Measurements from ENCODE around the gene PRRG3.

PRRG3 gene

DNA sequence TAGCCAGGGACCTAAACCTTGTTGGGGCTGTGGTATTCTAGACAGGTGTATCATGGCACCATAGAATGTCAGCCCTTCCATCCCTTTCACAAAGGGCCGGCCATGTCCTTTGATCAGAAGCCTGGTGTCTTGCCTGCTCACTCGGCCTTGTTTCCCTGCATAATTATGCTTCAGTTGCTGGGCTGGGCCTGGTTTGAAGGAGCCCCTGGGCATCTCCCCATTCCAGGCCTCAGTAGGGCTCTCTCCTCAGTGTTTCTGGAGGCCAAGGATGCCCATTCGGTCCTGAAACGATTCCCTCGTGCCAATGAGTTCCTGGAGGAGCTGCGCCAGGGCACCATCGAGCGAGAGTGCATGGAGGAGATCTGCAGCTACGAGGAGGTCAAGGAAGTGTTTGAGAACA is 4.5 kb downstream of the PRRG3 start:
- TF ChIP-seq EZH2 (IDR thresholded peaks at IDR 0.05; ENCODE audit: borderline replicate concordance, low read length) (no peak), CTCF (IDR thresholded peaks at IDR 0.05; ENCODE audit: low read length) (no peak)
- Histone ChIP-seq H3K27ac (ENCODE audit: low read depth, low read length, poor library complexity, severe bottlenecking) (no peak overlapping the region), H2AFZ (ENCODE audit: low read length) (no peak overlapping the region), H4K20me1 (ENCODE audit: insufficient read depth, low read length) (no peaks in the 10 kb centered on the region), H3K9ac (ENCODE audit: low read length) (no peak overlapping the region), H3K27me3 (ENCODE audit: insufficient read depth, low read length) (no peaks in the 10 kb centered on the region), H3K9me3 (ENCODE audit: low read length) (no peaks in the 10 kb centered on the region), H3K4me2 (ENCODE audit: low read length) (no peak overlapping the region), H3K79me2 (ENCODE audit: insufficient read depth, low read length) (no peaks in the 10 kb centered on the region), H3K4me1 (ENCODE audit: insufficient read depth, low read length, severe bottlenecking) (no peaks in the 10 kb centered on the region), H3K4me3 (ENCODE audit: low read depth, low read length, poor library complexity, severe bottlenecking) (no peak overlapping the region), H3K9me2 (ENCODE audit: low read depth, low read length) (no peaks in the 10 kb centered on the region), H3F3A (ENCODE audit: insufficient read depth, low read length) (no peaks in the 10 kb centered on the region), H3K36me3 (ENCODE audit: insufficient read depth, low read length) (no peaks in the 10 kb centered on the region)

GRCh38 chrX:151700581-151700980 is 5.3 kb downstream of the PRRG3 start:
- no peak overlapping the region for H3K4me2 ChIP-seq (ENCODE audit: low read length)
- H3K36me3 ChIP-seq (ENCODE audit: insufficient read depth, low read length): no peaks in the 10 kb centered on the region
- no peak overlapping the region for H2AFZ ChIP-seq (ENCODE audit: low read length)
- H3F3A ChIP-seq (ENCODE audit: insufficient read depth, low read length): no peaks in the 10 kb centered on the region
- H3K27ac ChIP-seq (ENCODE audit: low read depth, low read length, poor library complexity, severe bottlenecking): no peak overlapping the region
- no peaks in the 10 kb centered on the region for H3K9me2 ChIP-seq (ENCODE audit: low read depth, low read length)
- H3K4me3 ChIP-seq (ENCODE audit: low read depth, low read length, poor library complexity, severe bottlenecking): no peak overlapping the region
- no peaks in the 10 kb centered on the region for H3K9me3 ChIP-seq (ENCODE audit: low read length)
- no peaks in the 10 kb centered on the region for H3K79me2 ChIP-seq (ENCODE audit: insufficient read depth, low read length)
- no peak for TF ChIP-seq EZH2 (IDR thresholded peaks at IDR 0.05; ENCODE audit: borderline replicate concordance, low read length)
- TF ChIP-seq CTCF (IDR thresholded peaks at IDR 0.05; ENCODE audit: low read length): no peak
- no peaks in the 10 kb centered on the region for H3K4me1 ChIP-seq (ENCODE audit: insufficient read depth, low read length, severe bottlenecking)
- no peak overlapping the region for H3K9ac ChIP-seq (ENCODE audit: low read length)
- H4K20me1 ChIP-seq (ENCODE audit: insufficient read depth, low read length): no peaks in the 10 kb centered on the region
- no peaks in the 10 kb centered on the region for H3K27me3 ChIP-seq (ENCODE audit: insufficient read depth, low read length)

- H3K36me3 ChIP-seq (ENCODE audit: insufficient read depth, low read length): no peaks in the 10 kb centered on the region
- H3K9ac ChIP-seq (ENCODE audit: low read length): no peak overlapping the region
- no peak overlapping the region for H3K27ac ChIP-seq (ENCODE audit: low read depth, low read length, poor library complexity, severe bottlenecking)
- H3K4me2 ChIP-seq (ENCODE audit: low read length): no peak overlapping the region
- no peaks in the 10 kb centered on the region for H3K27me3 ChIP-seq (ENCODE audit: insufficient read depth, low read length)
- H3F3A ChIP-seq (ENCODE audit: insufficient read depth, low read length): no peaks in the 10 kb centered on the region
- no peak overlapping the region for H2AFZ ChIP-seq (ENCODE audit: low read length)
- no peaks in the 10 kb centered on the region for H4K20me1 ChIP-seq (ENCODE audit: insufficient read depth, low read length)
- H3K9me3 ChIP-seq (ENCODE audit: low read length): no peaks in the 10 kb centered on the region
- no peaks in the 10 kb centered on the region for H3K79me2 ChIP-seq (ENCODE audit: insufficient read depth, low read length)
- H3K4me3 ChIP-seq (ENCODE audit: low read depth, low read length, poor library complexity, severe bottlenecking): no peak overlapping the region
- no peaks in the 10 kb centered on the region for H3K4me1 ChIP-seq (ENCODE audit: insufficient read depth, low read length, severe bottlenecking)
- TF ChIP-seq EZH2 (IDR thresholded peaks at IDR 0.05; ENCODE audit: borderline replicate concordance, low read length) (no peak), CTCF (IDR thresholded peaks at IDR 0.05; ENCODE audit: low read length) (no peak)
- H3K9me2 ChIP-seq (ENCODE audit: low read depth, low read length): no peaks in the 10 kb centered on the region
Measured at GRCh38 chrX:151701071-151701470, 5.8 kb downstream of the PRRG3 start.
